GM18520 (cell line): ENCODE results near the gene ACP1.
"Not testable (repeated sequence)": the region's sequence is repeated elsewhere in the genome, so short reads cannot be mapped to it uniquely, and the experiment has no call there.

Source experiments
- ATAC-seq: cut with Tn5 transposase; IDR thresholded peaks from one replicate; pipeline ENCODE4 v1.9.1; 2021; ENCODE audit not compliant: unreplicated experiment

Gene ACP1

GRCh38 chr2:309148-309953 is 44.6 kb downstream of the ACP1 start:
- no peak for ATAC-seq

DNA sequence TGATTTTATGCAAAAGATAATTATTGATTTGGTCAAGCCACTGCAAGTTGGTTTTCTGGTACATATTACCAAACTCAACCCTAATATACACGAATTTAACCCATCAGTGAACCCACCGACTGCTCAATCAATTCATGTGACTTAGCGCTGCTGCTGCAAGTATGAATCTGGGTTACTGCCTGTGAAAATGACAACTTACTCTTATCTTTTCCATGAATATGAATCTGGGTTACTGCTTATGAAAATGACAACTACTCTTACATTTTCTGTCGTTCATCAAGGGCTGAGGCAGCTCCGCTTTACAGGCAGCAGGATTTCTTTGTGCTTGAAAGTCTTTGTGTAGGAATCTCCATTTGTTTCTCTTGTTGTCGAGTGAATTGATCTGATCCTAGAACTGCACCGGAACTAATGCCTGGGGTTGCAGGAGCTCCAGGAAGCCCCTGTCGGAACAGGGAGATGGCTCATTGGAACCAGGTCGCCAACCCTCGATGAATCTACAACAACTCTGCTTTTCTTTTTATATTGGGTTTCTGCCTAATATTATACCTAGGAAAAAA is 45.3 kb downstream of the ACP1 start:
- no peak for ATAC-seq

- ATAC-seq: no peak
Observed at GRCh38 chr2:310994-311393, 46.2 kb downstream of the ACP1 start.

DNA sequence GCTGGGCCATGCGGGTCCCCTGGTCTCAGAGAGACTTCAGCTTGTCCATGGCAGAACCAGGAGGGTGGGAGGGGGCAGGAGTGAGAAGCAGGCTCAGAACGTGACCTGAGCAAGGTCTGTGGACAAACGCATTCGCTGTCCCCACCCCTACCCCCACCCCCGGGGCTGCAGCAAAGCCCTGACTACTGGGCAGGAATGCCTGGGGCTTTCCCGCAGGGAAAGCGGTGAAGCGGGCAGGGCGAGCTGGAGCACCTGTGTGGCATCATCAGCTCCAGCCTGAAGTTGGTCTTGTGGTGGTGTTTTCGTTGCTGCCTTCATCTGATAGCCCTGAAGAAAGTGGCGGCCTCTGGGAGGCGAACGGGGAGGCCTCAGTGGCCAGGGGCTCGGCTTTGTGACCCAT is 49.2 kb downstream of the ACP1 start:
- no peak for ATAC-seq

DNA sequence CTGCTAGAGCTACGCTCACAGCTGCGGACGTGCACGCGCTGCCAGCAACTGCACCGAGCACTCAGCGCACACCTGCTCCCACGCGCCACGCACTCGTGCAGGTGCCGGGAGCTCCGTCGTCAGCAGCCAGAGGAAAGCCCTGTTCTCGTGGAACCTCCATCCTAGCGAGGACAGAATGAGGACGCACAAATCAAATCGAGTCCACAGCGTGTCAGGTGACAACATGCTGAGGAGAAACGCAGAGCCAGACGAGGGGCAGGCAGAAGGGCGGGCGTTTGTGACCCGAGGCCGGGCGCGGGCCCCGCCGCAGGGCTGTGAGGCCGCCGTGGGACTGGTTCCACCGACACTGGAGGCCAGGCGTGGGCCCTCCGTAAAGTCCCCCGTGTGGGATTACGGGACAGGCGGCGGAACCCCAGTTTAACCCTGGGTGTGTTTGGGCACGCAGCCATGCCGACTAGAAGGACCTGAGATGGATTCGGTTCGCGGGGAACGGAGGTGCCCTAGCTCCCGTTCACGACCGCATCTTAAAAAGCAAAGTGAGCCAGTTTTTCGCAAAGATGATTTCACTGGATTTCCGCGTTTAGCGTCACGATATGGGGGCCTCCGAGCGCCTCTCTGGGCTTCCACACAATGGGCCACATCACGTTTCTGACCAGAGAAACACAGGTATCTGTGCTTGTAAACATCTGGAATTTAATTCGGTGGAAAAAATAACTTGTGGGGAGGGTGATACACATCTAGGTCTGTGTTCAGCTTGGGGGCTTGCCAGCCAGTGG is 50.0 kb downstream of the ACP1 start:
- ATAC-seq: no peak

DNA sequence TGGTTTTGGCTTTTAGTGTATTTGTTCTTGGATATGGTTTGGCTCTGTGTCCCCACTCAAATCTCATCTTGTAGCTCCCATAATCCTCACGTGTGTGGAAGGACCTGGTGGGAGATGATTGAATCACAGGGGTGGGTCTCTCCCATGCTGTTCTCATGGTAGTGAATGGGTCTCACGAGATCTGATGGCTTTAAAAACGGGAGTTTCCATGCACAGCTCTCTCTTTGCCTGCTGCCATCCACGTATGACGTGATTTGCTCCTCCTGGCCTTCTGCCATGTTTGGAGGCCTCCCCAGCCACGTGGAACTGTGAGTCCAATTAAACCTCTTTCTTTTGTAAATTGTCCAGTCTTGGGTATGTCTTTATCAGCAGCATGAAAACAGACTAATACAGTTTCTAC is 51.2 kb downstream of the ACP1 start:
- not testable (repeated sequence) for ATAC-seq

DNA sequence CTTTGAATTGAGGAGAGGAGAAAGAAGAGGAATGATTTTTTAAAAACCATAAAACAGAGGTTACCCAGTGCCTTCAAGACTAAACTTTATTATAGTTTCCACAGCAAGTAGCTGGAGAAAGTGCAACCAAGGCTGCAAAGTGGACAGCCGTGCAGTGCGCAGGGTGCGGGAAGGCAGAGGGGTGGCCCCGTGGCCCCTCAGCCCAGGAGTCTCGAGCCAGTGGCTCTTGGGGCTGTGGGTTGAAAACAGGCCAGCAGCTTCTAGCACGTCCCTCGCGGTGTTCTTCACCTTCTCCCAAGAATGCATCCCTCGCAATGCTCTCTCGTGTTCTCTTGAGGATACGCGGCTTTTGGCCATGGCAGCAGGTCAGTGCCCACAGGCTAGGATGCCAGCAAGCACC is 51.6 kb downstream of the ACP1 start:
- ATAC-seq: no peak

DNA sequence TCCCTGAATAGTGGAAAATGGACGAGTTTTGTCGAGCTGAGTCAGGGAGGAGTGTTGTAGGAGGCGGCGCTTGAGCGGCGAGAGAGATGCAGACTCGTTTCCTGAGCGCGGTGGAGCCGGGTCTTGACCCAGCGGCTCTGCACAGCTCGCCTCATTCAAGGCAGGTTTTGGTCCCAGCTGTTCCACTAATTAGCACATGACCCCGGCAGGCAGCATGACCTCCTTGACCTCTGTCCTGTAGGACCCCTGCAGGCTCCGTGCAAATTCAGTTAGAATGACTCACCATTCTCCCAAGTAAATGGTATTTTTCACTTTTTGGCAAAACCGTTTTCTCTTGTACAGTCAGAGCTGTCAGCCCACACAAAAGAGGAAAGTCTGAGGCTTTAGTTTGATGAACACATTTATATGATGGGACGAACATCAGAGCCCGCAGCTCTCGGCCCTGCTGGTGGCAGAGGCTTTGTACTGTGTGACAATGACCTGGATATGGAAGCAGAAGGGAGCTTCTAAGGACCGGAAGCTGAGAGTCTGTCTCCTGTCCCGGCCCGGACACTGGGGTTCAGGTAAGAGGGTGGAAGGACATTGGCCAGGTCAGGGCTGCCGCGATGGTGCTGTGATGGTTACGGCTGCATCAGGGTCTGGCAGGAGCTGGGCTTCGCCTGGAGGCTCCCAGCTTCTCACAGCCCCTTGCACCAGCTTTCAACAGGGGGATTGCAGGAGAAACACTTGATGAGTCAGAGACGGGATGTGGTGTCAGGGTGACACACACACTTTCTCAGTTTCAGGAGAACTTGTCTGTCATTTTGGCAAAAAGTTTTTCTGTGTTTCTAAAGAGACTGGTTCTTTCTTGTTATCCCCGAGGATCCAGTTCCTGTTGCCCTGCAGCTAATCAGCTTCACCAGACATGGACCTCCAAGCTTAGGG is 53.0 kb downstream of the ACP1 start:
- no peak for ATAC-seq

DNA sequence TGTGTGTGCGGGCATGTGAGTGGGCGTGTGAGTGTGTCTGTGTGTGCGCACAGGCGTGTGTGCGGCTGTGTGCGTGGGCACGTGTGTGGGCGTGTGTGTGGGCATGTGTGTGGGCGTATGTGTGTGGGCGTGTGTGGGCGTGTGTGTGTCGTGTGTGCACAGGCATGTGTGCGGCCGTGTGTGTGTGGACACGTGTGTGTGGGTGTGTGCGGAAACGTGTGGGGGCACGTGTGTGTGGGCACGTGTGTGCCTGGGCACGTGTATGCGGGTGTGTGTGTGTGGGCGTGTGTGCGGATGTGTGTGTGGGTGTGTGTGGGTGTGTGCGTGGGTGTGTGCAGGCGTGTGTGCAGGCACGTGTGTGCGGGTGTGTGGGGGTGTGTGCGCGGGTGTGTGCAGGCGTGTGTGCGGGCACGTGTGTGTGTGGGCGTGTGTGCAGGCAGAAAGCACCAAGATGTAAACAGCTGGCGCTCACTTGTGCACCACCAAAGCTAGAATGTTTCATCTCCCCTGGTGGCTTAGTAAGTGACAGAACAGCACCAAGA is 54.4 kb downstream of the ACP1 start:
- ATAC-seq: no peak

GRCh38 chr2:320561-320960 is 55.8 kb downstream of the ACP1 start:
- no peak for ATAC-seq

DNA sequence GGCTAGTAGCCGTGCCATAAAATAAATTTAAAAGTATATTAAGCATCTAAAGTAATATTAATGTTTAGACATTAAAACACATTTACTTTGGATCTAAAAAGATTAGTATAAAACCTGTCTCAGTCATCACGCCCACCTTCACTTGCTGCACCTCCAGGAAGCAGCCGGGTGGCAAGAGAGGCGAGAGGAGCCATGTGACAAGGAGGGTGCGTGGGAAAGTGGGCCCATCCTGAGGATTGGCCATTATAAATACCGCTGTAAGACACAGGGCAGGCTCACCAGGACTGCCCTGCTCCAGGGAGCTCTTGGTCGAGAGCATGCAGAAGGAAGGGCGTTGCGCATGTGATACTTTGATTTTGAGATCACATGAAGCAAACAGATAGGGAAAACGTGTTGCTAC is 57.6 kb downstream of the ACP1 start:
- no peak for ATAC-seq

- no peak for ATAC-seq
Observed at GRCh38 chr2:323035-323434, 58.3 kb downstream of the ACP1 start.
